ENCODE results near the gene PRKG1. TPM values are rescaled to one million over a fixed set of nuclear protein-coding genes. Genes with fewer than 3 reads are reported as not detected.

The PRKG1 gene
- total RNA-seq, 1 donor from 2014 or later: 22.8 TPM

GRCh38 chr10:51806079-51806835 is 732.0 kb downstream of the PRKG1 start:
- TF ChIP-seq CTCF (IDR thresholded peaks at IDR 0.05): no peak
- Mint-ChIP-seq H3K4me1 (ENCODE audit: low read depth) (peaks cover 16% of the 10 kb centered on the region), H3K9me3 (ENCODE audit: low read depth) (peaks cover 2% of the 10 kb centered on the region), H3K27me3 (ENCODE audit: low read depth) (no peaks in the 10 kb centered on the region), H3K4me3 (ENCODE audit: unreplicated experiment) (no peak overlapping the region), H3K27ac (ENCODE audit: unreplicated experiment) (no peak overlapping the region), H3K36me3 (ENCODE audit: low read depth) (no peaks in the 10 kb centered on the region)
- no peak for DNase-seq (ENCODE audit: low spot score)

DNA sequence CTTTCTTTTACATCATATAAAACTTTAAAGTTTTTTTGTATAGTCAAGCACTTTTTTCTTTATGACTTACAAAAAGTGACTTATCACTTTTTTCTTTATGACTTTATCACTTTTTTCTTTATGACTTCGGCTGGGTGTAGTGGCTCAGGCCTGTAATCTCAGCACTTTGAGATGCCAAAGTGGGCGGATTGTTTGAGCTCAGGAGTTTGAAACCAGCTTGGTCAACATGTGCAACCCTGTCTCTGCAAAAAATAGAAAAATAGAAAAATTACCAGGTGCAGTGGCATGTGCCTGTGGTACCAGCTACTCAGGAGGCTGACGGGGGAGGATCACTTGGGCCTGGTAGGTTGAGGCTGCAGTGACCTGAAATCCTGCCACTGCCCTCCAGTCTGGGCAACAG is 733.9 kb downstream of the PRKG1 start:
- H3K9me3 Mint-ChIP-seq (ENCODE audit: low read depth): peaks cover 2% of the 10 kb centered on the region
- H3K4me3 Mint-ChIP-seq (ENCODE audit: unreplicated experiment): no peak overlapping the region
- no peak for TF ChIP-seq CTCF (IDR thresholded peaks at IDR 0.05)
- no peaks in the 10 kb centered on the region for H3K36me3 Mint-ChIP-seq (ENCODE audit: low read depth)
- H3K27me3 Mint-ChIP-seq (ENCODE audit: low read depth): no peaks in the 10 kb centered on the region
- no peak overlapping the region for H3K27ac Mint-ChIP-seq (ENCODE audit: unreplicated experiment)
- H3K4me1 Mint-ChIP-seq (ENCODE audit: low read depth): peaks cover 16% of the 10 kb centered on the region
- no peak for DNase-seq (ENCODE audit: low spot score)

DNA sequence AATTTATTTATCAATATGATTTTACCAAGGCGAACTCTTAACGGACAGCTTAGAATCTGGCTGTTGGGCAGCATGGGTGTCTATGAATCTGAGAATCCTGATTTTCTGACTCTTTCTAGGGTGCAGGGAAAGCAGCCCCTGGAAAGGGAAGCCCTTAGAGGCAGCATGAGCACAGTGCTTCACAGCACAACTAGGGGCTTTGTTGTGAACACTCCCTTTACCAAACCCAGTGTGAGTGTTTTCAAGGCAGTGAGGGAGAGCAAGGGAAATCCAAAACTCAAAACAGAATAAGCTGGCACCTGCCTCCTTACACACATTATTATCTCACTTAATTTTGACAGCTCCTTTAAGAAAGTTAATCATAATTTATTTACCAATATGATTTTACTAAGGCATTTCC is 741.4 kb downstream of the PRKG1 start:
- DNase-seq (ENCODE audit: low spot score): no peak
- Mint-ChIP-seq H3K9me3 (ENCODE audit: low read depth) (no peaks in the 10 kb centered on the region), H3K27ac (ENCODE audit: unreplicated experiment) (no peak overlapping the region), H3K4me1 (ENCODE audit: low read depth) (peaks cover under 1% of the 10 kb centered on the region), H3K36me3 (ENCODE audit: low read depth) (no peaks in the 10 kb centered on the region), H3K27me3 (ENCODE audit: low read depth) (no peaks in the 10 kb centered on the region), H3K4me3 (ENCODE audit: unreplicated experiment) (no peak overlapping the region)
- TF ChIP-seq CTCF (IDR thresholded peaks at IDR 0.05): no peak

DNA sequence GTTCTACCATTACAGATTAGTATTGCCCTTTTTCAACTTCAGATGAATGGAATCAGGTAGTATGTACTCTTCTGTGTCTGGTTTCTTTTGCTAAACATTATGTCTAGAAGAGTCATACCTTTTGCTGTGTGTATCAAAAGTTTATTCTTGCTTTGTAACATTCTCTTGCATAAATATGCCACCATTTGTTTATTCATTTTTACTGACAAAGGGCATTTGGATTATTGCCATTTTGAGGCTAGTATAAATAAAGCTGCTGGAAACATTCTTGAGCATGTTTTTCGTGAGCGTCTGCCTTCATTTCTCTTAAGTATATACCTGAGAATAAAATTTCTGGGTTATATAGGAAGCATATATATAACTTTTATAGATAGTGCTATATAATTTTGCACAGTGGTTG is 746.8 kb downstream of the PRKG1 start:
- no peaks in the 10 kb centered on the region for H3K27me3 Mint-ChIP-seq (ENCODE audit: low read depth)
- no peaks in the 10 kb centered on the region for H3K36me3 Mint-ChIP-seq (ENCODE audit: low read depth)
- H3K27ac Mint-ChIP-seq (ENCODE audit: unreplicated experiment): no peak overlapping the region
- H3K4me3 Mint-ChIP-seq (ENCODE audit: unreplicated experiment): no peak overlapping the region
- peaks cover 3% of the 10 kb centered on the region for H3K9me3 Mint-ChIP-seq (ENCODE audit: low read depth)
- H3K4me1 Mint-ChIP-seq (ENCODE audit: low read depth): peaks cover 4% of the 10 kb centered on the region
- TF ChIP-seq CTCF (IDR thresholded peaks at IDR 0.05): no peak
- DNase-seq (ENCODE audit: low spot score): no peak

DNA sequence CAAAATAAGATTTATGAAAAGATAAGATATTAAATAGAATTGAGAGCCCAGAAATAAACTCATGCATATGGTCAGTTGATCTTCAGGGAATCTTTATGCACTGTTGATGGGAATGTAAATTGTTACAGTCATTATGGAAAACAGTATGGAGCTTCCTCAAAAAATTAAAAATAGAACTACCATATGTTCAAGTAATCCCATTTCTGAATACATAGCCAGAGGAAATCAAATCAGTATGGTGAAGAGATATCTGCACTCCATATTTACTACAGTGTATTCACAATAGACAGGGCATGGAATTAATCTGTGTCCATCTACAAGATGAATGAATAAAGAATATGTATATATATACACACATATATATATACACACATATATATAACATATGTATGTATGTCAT is 747.5 kb downstream of the PRKG1 start:
- TF ChIP-seq CTCF (IDR thresholded peaks at IDR 0.05): no peak
- Mint-ChIP-seq H3K9me3 (ENCODE audit: low read depth) (peaks cover 3% of the 10 kb centered on the region), H3K27me3 (ENCODE audit: low read depth) (no peaks in the 10 kb centered on the region), H3K36me3 (ENCODE audit: low read depth) (no peaks in the 10 kb centered on the region), H3K4me3 (ENCODE audit: unreplicated experiment) (no peak overlapping the region), H3K27ac (ENCODE audit: unreplicated experiment) (no peak overlapping the region), H3K4me1 (ENCODE audit: low read depth) (peaks cover 4% of the 10 kb centered on the region)
- no peak for DNase-seq (ENCODE audit: low spot score)

All from chondrocyte (in vitro differentiated cells).